Head of caudate nucleus (tissue), 42 donors: ENCODE data around the gene MAGEC1.
A peak's percentile ranks its signal among the peaks of the same experiment; 100 is the strongest.
"Not testable (repeated sequence)": the region's sequence is repeated elsewhere in the genome, so short reads cannot be mapped to it uniquely, and the experiment has no call there.

Experiments used
- DNase-seq, 42 donors: peaks; one replicate each; pipeline versions ENCODE4 v3.0.0 to v3.0.0-alpha.2; 2020 to 2021; ENCODE audit warnings: mixed read lengths in 7 of 42
- intact Hi-C: fragments of 100-400 bp; cut with DNase I; formaldehyde crosslinking; loops from one replicate; pipeline ENCODE4 v1.15.0; 2022

Gene MAGEC1

GRCh38 chrX:141903400-141904155, at the start of gene MAGEC1:
MAGEC1 (plus strand) TSS chrX:141903894; CDS start chrX:141905073, 1,179 bp downstream.
- intact Hi-C loops = no loop called here

GRCh38 chrX:141857479-141857878, 46.2 kb upstream of the MAGEC1 start:
- DNase-seq = no peak
- intact Hi-C loops = no loop called here

More at GRCh38 chrX:141903400-141904155, at the start of gene MAGEC1:
- DNase-seq = no peak

GRCh38 chrX:141879616-141880015, 24.1 kb upstream of the MAGEC1 start:
- DNase-seq = no peak
- intact Hi-C loops = no loop called here

- DNase-seq, intact Hi-C loops: not testable (repeated sequence)
Measured at GRCh38 chrX:141888811-141889210, 14.9 kb upstream of the MAGEC1 start.

GRCh38 chrX:141894733-141895132, 9.0 kb upstream of the MAGEC1 start:
- no peak for DNase-seq
- intact Hi-C loops = no loop called here

- DNase-seq = no peak
- intact Hi-C loops = no loop called here
Measured at GRCh38 chrX:141897690-141898089, 6.0 kb upstream of the MAGEC1 start.

- intact Hi-C loops = no loop called here
- no peak for DNase-seq
Measured at GRCh38 chrX:141902366-141902765, 1.3 kb upstream of the MAGEC1 start.

- DNase-seq = no peak
- intact Hi-C loops = no loop called here
Measured at GRCh38 chrX:141904262-141904661, 568 bp downstream of the MAGEC1 start.

GRCh38 chrX:141917801-141918200, 14.1 kb downstream of the MAGEC1 start:
- intact Hi-C loops = no loop called here
- no peak for DNase-seq

- no peak for DNase-seq
- intact Hi-C loops = no loop called here
Measured at GRCh38 chrX:141924293-141924692, 20.6 kb downstream of the MAGEC1 start.

- intact Hi-C loops = no loop called here
- no peak for DNase-seq
Measured at GRCh38 chrX:141928432-141928831, 24.7 kb downstream of the MAGEC1 start.

GRCh38 chrX:141934059-141934641, 30.5 kb downstream of the MAGEC1 start:
- DNase-seq = no peak
- intact Hi-C loops = no loop called here

- DNase-seq = no peak
- intact Hi-C loops = no loop called here
Measured at GRCh38 chrX:141935645-141936044, 32.0 kb downstream of the MAGEC1 start.

- intact Hi-C loops = no loop called here
- DNase-seq = peak in 6 of 42 donors; percentile 1 to 43 (median 16)
Measured at GRCh38 chrX:141936080-141936479, 32.4 kb downstream of the MAGEC1 start.

GRCh38 chrX:141941234-141941633, 37.5 kb downstream of the MAGEC1 start:
- no peak for DNase-seq
- intact Hi-C loops = no loop called here

GRCh38 chrX:141945426-141945825, 41.7 kb downstream of the MAGEC1 start:
- DNase-seq = no peak
- intact Hi-C loops = no loop called here

GRCh38 chrX:141947350-141947749, 43.7 kb downstream of the MAGEC1 start:
- intact Hi-C loops = no loop called here

GRCh38 chrX:141952603-141953002, 48.9 kb downstream of the MAGEC1 start:
- intact Hi-C loops = no loop called here
- no peak for DNase-seq

More at GRCh38 chrX:141947350-141947749, 43.7 kb downstream of the MAGEC1 start:
- DNase-seq = no peak

GRCh38 chrX:141958675-141959074, 55.0 kb downstream of the MAGEC1 start:
- intact Hi-C loops = no loop called here

More at GRCh38 chrX:141958675-141959074, 55.0 kb downstream of the MAGEC1 start:
- no peak for DNase-seq
